Naive B cell (primary cell): ENCODE data around the gene GDPD4. TPM values are rescaled to one million over a fixed set of nuclear protein-coding genes. Genes with fewer than 3 reads are reported as not detected.

Experiments
- ATAC-seq, 2 donors: fragments of 150-1000 bp; cut with Tn5 transposase; 2 replicates each; pipeline ENCODE4 v1.10.0; 2021; ENCODE audit warnings: low read depth in 2 of 2, mild to moderate bottlenecking in 2 of 2, moderate library complexity in 2 of 2
- DNase-seq: peaks from one replicate; pipeline ENCODE4 v3.0.0; 2022
- H3K27ac Mint-ChIP-seq, 6 donors: one replicate each; pipeline ENCODE4 v1.8.0; 2020 to 2022; ENCODE audit warnings: mild to moderate bottlenecking in 6 of 6, mixed read lengths in 6 of 6, moderate library complexity in 5 of 6, inconsistent platforms in 2 of 6
- H3K27me3 Mint-ChIP-seq, 3 donors: one replicate each; pipeline ENCODE4 v1.8.0; 2021 to 2022; ENCODE audit warnings: mixed read lengths in 3 of 3, mild to moderate bottlenecking in 1 of 3
- H3K36me3 Mint-ChIP-seq, 2 donors: one replicate each; pipeline ENCODE4 v1.8.0; 2020 to 2022; ENCODE audit warnings: mixed read lengths in 2 of 2, inconsistent platforms in 1 of 2, mild to moderate bottlenecking in 1 of 2
- H3K4me1 Mint-ChIP-seq, 3 donors: one replicate each; pipeline ENCODE4 v1.8.0; 2020 to 2022; ENCODE audit warnings: mixed read lengths in 3 of 3, inconsistent platforms in 1 of 3, mild to moderate bottlenecking in 1 of 3, moderate library complexity in 1 of 3
- H3K4me3 Mint-ChIP-seq, 8 donors: one replicate each; pipeline ENCODE4 v1.8.0; 2020 to 2022; ENCODE audit warnings: mild to moderate bottlenecking in 8 of 8, mixed read lengths in 8 of 8, moderate library complexity in 8 of 8, inconsistent platforms in 2 of 8
- H3K9me3 Mint-ChIP-seq, 7 donors: one replicate each; pipeline ENCODE4 v1.8.0; 2020 to 2022; ENCODE audit warnings: mixed read lengths in 7 of 7, mild to moderate bottlenecking in 5 of 7, inconsistent platforms in 2 of 7, moderate library complexity in 1 of 7
- polyA plus RNA-seq, 6 donors: library from polyadenylated mRNA; unstranded; fragments of 300-500 nt; fragmentation: Illumina TruSeq; gene quantifications; one replicate each; pipeline ENCODE4 v1.2.3, GENCODE V29; 2021; ENCODE audit warnings: low read depth in 6 of 6

Gene GDPD4
- polyA plus RNA-seq, 6 donors from 2014 or later, result not detected

DNA sequence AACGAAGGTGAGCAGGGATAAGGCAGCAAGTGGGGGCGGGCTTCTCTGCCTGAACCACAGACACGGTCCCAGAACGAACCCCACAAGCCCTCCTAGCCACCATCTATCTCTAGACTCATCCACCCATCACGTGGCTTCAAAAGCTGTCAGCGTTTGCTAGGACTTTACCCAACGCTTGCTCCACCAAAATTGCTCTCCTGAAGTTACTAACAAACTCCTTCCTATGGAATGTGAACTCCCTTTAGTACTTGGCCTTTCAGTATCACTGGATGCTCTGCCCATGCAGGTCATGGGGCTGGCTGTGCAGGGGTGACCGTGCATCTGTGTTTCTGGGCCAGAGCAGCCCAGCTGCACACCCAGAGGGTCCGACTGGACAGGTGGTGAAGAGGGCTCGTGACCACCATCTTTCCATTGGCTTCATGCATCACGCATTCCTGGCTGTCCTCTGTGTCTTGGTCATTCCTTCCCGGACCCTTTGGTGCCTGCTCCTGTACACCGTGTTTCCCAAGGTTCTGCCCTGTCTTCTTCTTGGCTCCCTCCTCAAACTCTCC is 88.4 kb downstream of the GDPD4 start:
- Mint-ChIP-seq H3K4me1 (no peaks in the 10 kb centered on the region), H3K27me3 (peaks cover 0 to 6% (median 0%) of the 10 kb centered on the region in 3 donors), H3K4me3 (no peak overlapping the region), H3K9me3 (no peaks in the 10 kb centered on the region), H3K36me3 (no peaks in the 10 kb centered on the region), H3K27ac (no peak overlapping the region)
- ATAC-seq (no peak), DNase-seq (no peak)

DNA sequence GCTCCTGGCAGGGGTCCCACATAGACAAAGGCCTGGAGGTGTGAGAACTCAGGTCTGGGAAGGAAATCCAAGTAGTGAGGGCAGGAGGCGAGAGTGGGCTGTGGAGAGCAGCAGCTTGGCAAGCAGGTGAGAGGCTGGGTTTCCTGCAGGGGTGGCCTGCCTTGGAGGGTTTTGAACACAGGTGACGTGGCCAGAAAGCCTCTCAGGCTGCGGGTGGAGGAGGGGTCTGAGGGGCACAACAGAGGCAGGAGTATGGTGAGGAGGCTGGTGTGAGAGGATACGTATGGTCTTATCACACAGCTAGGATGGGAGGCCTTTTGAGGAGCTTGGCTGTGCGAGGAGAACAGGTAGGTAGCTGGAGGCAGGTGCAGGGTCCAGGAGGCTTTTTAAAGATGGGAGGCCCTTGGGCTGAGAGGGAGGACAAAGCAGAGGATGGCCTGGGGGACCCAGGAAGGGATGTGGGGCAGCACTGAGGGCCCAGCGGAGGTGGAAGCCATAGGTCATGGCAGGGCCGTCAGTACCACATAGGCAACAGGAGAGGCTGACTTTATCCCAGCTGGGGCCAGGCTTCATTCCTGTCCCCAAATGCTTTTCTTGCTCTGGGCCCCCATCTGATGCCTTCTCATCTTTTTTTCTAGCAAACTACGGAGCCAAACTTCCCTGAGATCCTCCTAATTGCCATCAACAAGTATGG is 89.0 kb downstream of the GDPD4 start:
- no peak overlapping the region for H3K27ac Mint-ChIP-seq
- no peaks in the 10 kb centered on the region for H3K4me1 Mint-ChIP-seq
- no peaks in the 10 kb centered on the region for H3K36me3 Mint-ChIP-seq
- ATAC-seq (no peak), DNase-seq (no peak)
- peaks cover 0 to 6% (median 0%) of the 10 kb centered on the region in 3 donors for H3K27me3 Mint-ChIP-seq
- H3K4me3 Mint-ChIP-seq, result no peak overlapping the region
- no peaks in the 10 kb centered on the region for H3K9me3 Mint-ChIP-seq

DNA sequence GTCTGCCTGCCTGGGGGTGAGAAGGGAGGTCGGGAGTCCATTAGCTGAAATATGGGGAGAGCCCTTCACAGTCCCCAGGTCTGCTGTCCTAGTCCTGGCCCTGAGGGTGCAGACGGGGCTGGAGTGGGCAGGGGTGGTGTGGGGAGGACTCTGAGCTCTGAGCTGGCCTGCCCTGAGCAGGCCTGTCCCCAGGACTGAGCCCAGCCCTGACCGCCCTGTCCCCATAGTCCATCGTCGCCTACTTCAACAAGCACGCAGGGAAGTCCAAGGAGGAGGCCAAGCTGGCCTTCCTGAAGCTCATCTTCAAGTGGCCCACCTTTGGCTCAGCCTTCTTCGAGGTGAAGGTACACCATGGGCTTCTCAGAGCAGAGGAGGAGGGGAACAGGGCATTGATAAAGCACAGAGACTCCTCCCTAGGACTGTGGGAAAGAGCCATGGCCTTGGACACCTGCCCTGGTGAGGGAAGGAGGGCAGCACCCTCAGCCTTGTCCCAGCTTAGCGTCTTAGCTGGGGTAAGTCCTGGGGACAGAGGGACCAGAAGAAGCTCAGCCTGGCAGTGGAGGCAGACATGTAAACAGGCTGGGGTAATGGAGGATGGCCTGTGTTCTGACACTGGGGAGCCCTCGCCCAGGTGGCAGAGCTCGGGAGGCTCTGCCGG is 89.8 kb downstream of the GDPD4 start:
- Mint-ChIP-seq H3K4me3 (no peak overlapping the region), H3K27ac (no peak overlapping the region), H3K27me3 (peaks cover 0 to 6% (median under 1%) of the 10 kb centered on the region in 3 donors), H3K4me1 (no peaks in the 10 kb centered on the region), H3K36me3 (no peaks in the 10 kb centered on the region), H3K9me3 (no peaks in the 10 kb centered on the region)
- ATAC-seq (no peak), DNase-seq (no peak)

DNA sequence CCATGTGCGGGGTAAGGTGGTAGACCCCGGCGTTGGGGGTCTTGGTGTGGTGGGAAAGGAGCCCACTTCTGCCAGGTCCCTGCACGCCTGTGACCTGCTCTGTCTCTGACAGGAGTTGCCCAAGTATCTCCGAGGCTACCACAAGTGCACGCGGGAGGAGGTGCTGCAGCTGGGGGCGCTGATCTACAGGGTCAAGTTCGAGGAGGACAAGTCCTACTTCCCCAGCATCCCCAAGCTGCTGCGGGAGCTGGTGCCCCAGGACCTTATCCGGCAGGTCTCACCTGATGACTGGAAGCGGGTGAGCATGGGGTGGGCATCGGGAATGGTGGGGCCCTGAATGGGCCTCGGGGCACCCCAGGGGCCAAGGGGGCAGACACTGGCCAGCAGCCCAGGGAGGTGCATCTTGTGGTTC is 90.4 kb downstream of the GDPD4 start:
- Mint-ChIP-seq H3K36me3 (no peaks in the 10 kb centered on the region), H3K4me3 (no peak overlapping the region), H3K27me3 (peaks cover 0 to 6% (median 4%) of the 10 kb centered on the region in 3 donors), H3K4me1 (no peaks in the 10 kb centered on the region), H3K9me3 (no peaks in the 10 kb centered on the region), H3K27ac (no peak overlapping the region)
- no peak for ATAC-seq
- DNase-seq, result no peak

DNA sequence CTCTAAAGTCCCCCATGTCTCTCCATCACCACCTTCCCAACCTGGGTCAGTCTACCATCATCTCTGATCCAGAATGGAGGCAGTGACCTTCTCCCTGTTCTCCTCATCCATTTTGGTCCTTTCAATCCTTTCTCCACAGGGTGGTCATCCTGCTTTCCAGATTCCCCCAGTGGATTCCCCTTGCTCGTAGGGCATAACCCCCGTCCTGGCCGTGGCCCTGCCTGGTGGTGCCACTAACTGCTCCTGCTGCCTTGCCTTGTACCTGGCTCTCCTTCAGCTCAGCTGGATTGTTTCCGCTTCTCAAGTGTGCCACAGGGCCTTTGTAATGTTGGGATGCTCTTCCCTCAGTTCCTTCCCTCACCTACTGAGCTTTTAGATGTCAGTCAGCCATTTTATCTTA is 91.8 kb downstream of the GDPD4 start:
- Mint-ChIP-seq H3K27ac (peak overlapping the region in 1 of 6 donors; percentile 3), H3K4me3 (peak overlapping the region in 1 of 8 donors; percentile 72), H3K27me3 (peaks cover 0 to 6% (median 4%) of the 10 kb centered on the region in 3 donors), H3K9me3 (no peaks in the 10 kb centered on the region), H3K4me1 (no peaks in the 10 kb centered on the region), H3K36me3 (no peaks in the 10 kb centered on the region)
- ATAC-seq (no peak), DNase-seq (no peak)

DNA sequence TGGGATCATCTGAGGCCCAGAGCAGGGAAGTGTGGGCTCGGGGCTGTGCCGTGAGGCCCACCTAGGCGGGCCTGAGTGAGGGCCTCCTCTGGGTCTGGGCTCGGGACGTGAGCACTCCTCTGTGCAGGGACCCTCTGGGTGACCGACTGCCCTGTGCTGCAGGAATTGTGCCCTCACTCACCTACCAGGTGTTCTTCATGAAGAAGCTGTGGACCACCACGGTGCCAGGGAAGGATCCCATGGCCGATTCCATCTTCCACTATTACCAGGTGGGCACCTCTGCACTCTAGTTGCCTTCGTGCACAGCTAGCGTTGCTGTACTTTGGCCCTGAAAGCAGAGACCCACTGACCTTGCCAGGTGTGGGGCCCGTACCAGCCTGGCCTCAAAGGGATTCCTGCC is 93.0 kb downstream of the GDPD4 start:
- Mint-ChIP-seq H3K27ac (no peak overlapping the region), H3K4me3 (no peak overlapping the region), H3K9me3 (no peaks in the 10 kb centered on the region), H3K4me1 (no peaks in the 10 kb centered on the region), H3K36me3 (no peaks in the 10 kb centered on the region), H3K27me3 (peaks cover 0 to 6% (median 4%) of the 10 kb centered on the region in 3 donors)
- no peak for DNase-seq
- ATAC-seq, result no peak

DNA sequence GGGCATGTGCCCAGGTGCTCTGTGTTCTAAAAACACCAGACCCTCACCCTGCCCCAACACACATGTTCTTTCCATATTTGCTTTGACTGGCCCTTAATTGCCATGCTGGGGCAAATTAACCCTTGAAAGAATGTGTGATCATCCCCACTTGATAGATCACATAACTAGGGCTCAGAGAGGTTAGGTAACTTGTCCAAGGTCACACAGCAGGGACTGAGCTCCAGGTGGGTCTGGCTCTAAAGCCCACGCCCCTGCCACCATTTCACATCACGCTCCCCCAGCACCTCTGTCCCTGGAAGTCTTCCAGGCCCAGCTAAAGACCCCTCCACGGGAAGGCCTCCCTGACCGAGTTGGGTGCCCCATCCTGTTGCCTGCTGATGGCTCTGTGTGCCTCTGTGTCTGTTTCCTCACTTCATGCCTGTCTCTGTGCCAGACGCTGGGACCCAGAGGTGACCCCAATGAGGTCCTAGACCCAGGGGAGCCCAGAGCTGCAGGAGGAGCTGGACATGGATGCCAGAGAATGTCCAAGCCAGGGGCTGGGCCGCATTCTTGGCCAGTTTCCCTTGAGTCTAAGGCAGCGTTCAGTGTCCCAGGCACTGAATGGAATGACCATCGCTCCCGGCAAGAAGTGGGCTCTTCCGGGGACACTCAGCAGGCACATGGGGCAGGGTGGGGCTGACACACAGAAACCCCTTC is 93.7 kb downstream of the GDPD4 start:
- peaks cover 0 to 6% (median 4%) of the 10 kb centered on the region in 3 donors for H3K27me3 Mint-ChIP-seq
- no peaks in the 10 kb centered on the region for H3K9me3 Mint-ChIP-seq

DNA sequence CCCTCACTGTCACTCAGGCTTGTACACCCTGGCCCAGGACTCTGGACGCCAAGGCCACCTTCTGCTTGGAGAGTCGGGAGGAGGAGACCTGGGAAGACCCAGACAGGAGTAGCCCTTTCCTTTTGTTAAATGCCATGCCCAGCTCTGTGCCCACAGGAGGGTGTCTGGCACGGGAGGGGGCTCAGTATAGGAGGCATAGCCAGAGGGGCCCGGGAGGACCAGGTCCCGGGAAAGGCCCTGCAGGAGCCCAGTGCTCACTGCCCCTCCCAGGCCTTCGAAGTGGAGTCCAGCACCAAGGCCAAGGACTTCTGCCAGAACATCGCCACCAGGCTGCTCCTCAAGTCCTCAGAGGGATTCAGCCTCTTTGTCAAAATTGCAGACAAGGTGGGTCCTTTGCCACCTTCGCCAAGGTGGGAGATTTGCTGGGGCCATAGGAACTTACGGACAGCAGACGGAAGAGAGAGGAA is 94.4 kb downstream of the GDPD4 start:
- no peaks in the 10 kb centered on the region for H3K9me3 Mint-ChIP-seq
- DNase-seq (no peak), ATAC-seq (no peak)
- H3K36me3 Mint-ChIP-seq, result no peaks in the 10 kb centered on the region
- H3K27ac Mint-ChIP-seq, result no peak overlapping the region
- no peak overlapping the region for H3K4me3 Mint-ChIP-seq
- no peaks in the 10 kb centered on the region for H3K4me1 Mint-ChIP-seq
- peaks cover 0 to 6% (median 4%) of the 10 kb centered on the region in 3 donors for H3K27me3 Mint-ChIP-seq

More for the DNA sequence above, 93.7 kb downstream of the GDPD4 start:
- DNase-seq, result no peak
- H3K4me3 Mint-ChIP-seq, result no peak overlapping the region
- no peaks in the 10 kb centered on the region for H3K36me3 Mint-ChIP-seq
- ATAC-seq, result no peak
- H3K4me1 Mint-ChIP-seq, result no peaks in the 10 kb centered on the region
- no peak overlapping the region for H3K27ac Mint-ChIP-seq

DNA sequence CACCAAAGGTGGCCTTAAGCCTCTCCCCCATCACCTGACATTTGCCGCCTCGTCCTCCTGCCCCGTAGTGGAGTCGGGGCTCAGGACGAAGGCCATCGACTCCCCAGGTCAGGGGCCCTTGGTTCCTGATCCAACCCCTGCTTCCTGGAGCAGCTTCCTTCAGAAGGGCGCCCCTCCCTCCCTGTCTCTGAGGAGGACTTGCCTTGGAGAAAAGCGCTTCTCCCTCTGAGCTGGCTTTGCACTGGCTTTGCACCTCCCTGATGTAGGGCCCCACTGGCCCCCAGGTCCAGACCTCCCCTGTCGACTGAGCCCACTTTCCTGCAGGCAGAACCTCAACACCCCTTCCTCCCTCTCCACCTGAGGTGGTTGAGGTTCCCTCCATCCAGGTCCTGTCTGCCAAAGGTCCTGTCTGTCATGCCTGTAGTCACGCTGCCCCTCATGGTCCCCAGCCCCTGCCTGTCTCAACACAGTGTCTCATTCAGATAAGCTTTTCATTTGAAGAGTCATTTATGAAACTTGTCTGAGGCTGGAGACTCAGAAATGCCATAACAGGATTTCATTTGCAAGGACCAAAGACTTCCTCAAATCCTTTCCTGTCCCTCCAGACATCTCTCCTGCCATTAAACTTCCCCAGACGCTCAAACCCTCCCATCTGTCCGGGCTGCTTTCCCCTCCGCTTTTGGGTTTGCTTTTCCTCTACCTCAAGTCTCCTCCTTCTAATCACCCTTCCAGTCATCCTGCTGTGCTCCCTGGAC is 95.0 kb downstream of the GDPD4 start:
- Mint-ChIP-seq H3K4me3 (no peak overlapping the region), H3K27me3 (peaks cover 0 to 6% (median 4%) of the 10 kb centered on the region in 3 donors), H3K27ac (no peak overlapping the region)

DNA sequence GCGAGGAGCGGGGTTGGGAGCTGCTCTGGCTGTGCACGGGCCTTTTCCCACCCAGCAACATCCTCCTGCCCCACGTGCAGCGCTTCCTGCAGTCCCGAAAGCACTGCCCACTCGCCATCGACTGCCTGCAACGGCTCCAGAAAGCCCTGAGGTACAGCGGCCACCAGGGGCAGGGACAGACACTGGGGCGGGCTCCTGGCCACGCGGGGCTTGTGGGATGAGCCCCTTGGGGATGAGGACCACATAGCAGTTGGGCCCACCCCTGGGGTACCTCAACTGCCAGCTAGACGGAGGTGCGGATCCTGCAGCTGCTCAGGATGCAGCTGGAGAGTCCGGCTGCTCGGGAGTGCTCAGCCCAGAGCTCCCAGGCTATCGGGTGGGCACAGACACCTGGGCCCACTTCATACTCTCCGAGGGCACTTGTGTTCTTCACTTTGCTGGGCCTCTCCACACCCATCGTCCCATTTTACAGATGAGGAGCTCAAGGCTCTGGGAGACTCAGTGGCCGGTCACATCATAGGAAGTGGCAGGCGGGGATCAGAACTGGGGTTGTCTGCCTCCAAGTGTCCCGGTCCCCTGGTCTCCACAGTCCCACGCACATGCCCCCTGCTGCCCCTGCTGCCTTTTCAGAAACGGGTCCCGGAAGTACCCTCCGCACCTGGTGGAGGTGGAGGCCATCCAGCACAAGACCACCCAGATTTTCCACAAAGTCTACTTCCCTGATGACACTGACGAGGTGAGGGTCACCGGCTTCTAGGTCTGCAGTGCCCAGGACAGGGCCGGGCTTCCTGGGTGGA is 95.8 kb downstream of the GDPD4 start:
- Mint-ChIP-seq H3K4me3 (no peak overlapping the region), H3K4me1 (no peaks in the 10 kb centered on the region), H3K36me3 (no peaks in the 10 kb centered on the region), H3K27me3 (peaks cover 0 to 6% (median 4%) of the 10 kb centered on the region in 3 donors), H3K9me3 (no peaks in the 10 kb centered on the region), H3K27ac (no peak overlapping the region)
- no peak for ATAC-seq
- no peak for DNase-seq

More for the DNA sequence above, 95.0 kb downstream of the GDPD4 start:
- Mint-ChIP-seq H3K36me3 (no peaks in the 10 kb centered on the region), H3K9me3 (no peaks in the 10 kb centered on the region), H3K4me1 (no peaks in the 10 kb centered on the region)
- ATAC-seq (no peak), DNase-seq (no peak)

DNA sequence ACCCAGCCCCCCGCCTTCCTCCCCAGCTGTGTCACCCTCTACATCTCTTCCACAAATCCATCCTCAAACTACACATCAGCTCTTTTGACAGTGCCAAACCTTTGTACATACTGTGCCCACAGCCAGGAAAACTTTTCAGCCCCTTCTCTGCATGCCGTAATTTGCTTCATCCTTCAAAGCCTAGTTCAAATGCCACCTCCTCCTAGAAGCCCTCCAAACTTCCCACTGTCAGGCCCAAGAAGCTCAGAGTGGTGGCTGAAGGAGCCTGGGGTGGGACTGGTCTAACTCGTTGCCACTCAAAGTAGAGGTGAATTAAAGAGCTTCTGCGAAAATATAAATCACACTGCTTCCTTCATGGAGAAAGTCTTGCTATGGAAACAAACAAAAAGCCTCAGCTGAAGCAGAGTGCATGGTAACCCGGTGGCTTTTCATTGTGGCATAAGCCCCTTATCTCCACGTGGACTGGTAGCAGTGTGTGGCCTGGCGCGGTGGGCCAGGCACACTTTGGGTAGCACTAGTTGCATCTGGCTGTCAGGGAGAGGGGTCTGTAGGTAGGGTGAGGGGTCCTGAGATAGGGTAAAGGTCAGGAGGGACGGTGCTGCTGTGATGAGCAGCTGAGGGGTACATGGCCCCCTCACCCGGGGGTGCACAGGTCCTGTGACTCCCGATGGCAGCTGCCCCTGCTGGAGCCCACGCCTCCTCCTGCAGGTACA is 96.6 kb downstream of the GDPD4 start:
- H3K4me3 Mint-ChIP-seq, result no peak overlapping the region
- DNase-seq (no peak), ATAC-seq (no peak)
- no peaks in the 10 kb centered on the region for H3K36me3 Mint-ChIP-seq
- H3K27me3 Mint-ChIP-seq, result peaks cover 0 to 5% (median 4%) of the 10 kb centered on the region in 3 donors
- H3K4me1 Mint-ChIP-seq, result no peaks in the 10 kb centered on the region
- peak overlapping the region in 3 of 6 donors; percentile 22 to 91 (median 38) for H3K27ac Mint-ChIP-seq
- H3K9me3 Mint-ChIP-seq, result no peaks in the 10 kb centered on the region
